HG03060 (cell line): ENCODE measurements around the gene NEU2.
A peak's percentile ranks its signal among the peaks of the same experiment; 100 is the strongest.

Experiments
- ATAC-seq: cut with Tn5 transposase; IDR thresholded peaks from one replicate; pipeline ENCODE4 v1.9.1; 2021; ENCODE audit warnings: low read depth, moderate number of reproducible peaks; ENCODE audit not compliant: unreplicated experiment

NEU2 gene

GRCh38 chr2:233072838-233073237 lies 40.4 kb downstream of the NEU2 start:
- no peak for ATAC-seq

- ATAC-seq, result no peak
Measured at GRCh38 chr2:233074106-233074505, 41.6 kb downstream of the NEU2 start.

GRCh38 chr2:233075141-233075965 lies 42.9 kb downstream of the NEU2 start:
- ATAC-seq, result no peak

- ATAC-seq, result peak; percentile 35
Measured at GRCh38 chr2:233075966-233076339, 43.5 kb downstream of the NEU2 start.

GRCh38 chr2:233076749-233077148 lies 44.3 kb downstream of the NEU2 start:
- no peak for ATAC-seq

- peak; percentile 25 for ATAC-seq
Measured at GRCh38 chr2:233079473-233079877, 47.0 kb downstream of the NEU2 start.

GRCh38 chr2:233079953-233080835 lies 47.7 kb downstream of the NEU2 start:
- no peak for ATAC-seq

- ATAC-seq, result no peak
Measured at GRCh38 chr2:233080836-233081229, 48.4 kb downstream of the NEU2 start.

GRCh38 chr2:233081232-233081730 lies 48.8 kb downstream of the NEU2 start:
- no peak for ATAC-seq

- no peak for ATAC-seq
Measured at GRCh38 chr2:233081731-233082221, 49.3 kb downstream of the NEU2 start.

GRCh38 chr2:233082222-233082930 lies 49.9 kb downstream of the NEU2 start:
- peak; percentile 40 for ATAC-seq

- no peak for ATAC-seq
Measured at GRCh38 chr2:233082931-233083755, 50.7 kb downstream of the NEU2 start.

- no peak for ATAC-seq
Measured at GRCh38 chr2:233083782-233084181, 51.3 kb downstream of the NEU2 start.

- ATAC-seq, result no peak
Measured at GRCh38 chr2:233084488-233084887, 52.0 kb downstream of the NEU2 start.
